K562 (cell line): Measurements from ENCODE around the gene GDNF. TPM values are rescaled to one million over a fixed set of nuclear protein-coding genes. Genes with fewer than 3 reads are reported as not detected.

Source experiments
- ATAC-seq: fragments of 200-7000 bp; cut with Tn5 transposase; 3 replicates; pipeline ENCODE4 v1.9.1; 2020; ENCODE audit warnings: moderate library complexity
- BruUV-seq: library from RNA; stranded (reverse); fragments of 400-500 nt; replicated peaks from 2 replicates; lab custom pipeline; 2021; lab: Mats Ljungman, UMichigan
- CTCF ChIA-PET: fragments of 300-600 bp; formaldehyde crosslinking; extraction: SDS; loops from one replicate; lab custom pipeline; 2021; ENCODE audit warnings: low intra/inter-chr PET ratio; lab: Yijun Ruan, JAX
- POLR2A ChIA-PET: fragments of 300-600, 350-650 bp; sonication (Branson Sonifier 250); formaldehyde crosslinking; extraction: SDS; loops from one replicate; lab custom pipeline; 2021; ENCODE audit warnings: antibody characterized with exemption, inconsistent platforms; lab: Yijun Ruan, JAX
- DNase-seq, 4 experiments: peaks; one replicate each; pipeline versions ENCODE4 v3.0.0 to v3.0.0-alpha.2; 2011 to 2018; ENCODE audit warnings: low spot score in 3 of 4, mixed read lengths in 3 of 4; ENCODE audit errors: extremely low read depth in 1 of 4
- FAIRE-seq: peaks from 2 replicates; lab custom pipeline; 2011; peaks lifted over from hg19 to GRCh38; lab: Jason Lieb, UNC
- H2AFZ ChIP-seq: 2 replicates; pipeline ENCODE4 v1.6.0; 2011; ENCODE audit warnings: low read depth, low read length, control low read depth, inconsistent platforms
- H3K27ac ChIP-seq: fragments of 200-600 bp; 3 replicates; pipeline ENCODE4 v1.8.0; 2011; ENCODE audit warnings: low read depth, mild to moderate bottlenecking, control low read depth, inconsistent platforms, low read length, moderate library complexity, mixed read lengths; ENCODE audit errors: extremely low read depth
- H3K27me3 ChIP-seq, 2 experiments: fragments of 300-600 bp in 1 of 2; 2 replicates in 1 of 2; 3 replicates in 1 of 2; pipeline versions ENCODE4 v1.6.0 to v1.8.0; 2011; ENCODE audit warnings: inconsistent platforms in 2 of 2, low read length in 2 of 2, mild to moderate bottlenecking in 1 of 2, mixed read lengths in 1 of 2, moderate library complexity in 1 of 2; ENCODE audit not compliant: control insufficient read depth in 2 of 2, insufficient read depth in 2 of 2
- H3K36me3 ChIP-seq: fragments of 300-600 bp; 3 replicates; pipeline ENCODE4 v1.8.0; 2011; ENCODE audit warnings: mild to moderate bottlenecking, low read length, inconsistent platforms; ENCODE audit not compliant: control insufficient read depth, insufficient read depth
- H3K4me1 ChIP-seq, 2 experiments: fragments of 200-600 bp in 1 of 2; replicated peaks in 1 of 2; 2 replicates in 1 of 2; 3 replicates in 1 of 2; pipeline versions ENCODE4 v1.5.1 to v1.8.0; 2011; ENCODE audit warnings: inconsistent platforms in 2 of 2, low read length in 2 of 2, mild to moderate bottlenecking in 1 of 2, mixed read lengths in 1 of 2, moderate library complexity in 1 of 2; ENCODE audit not compliant: control insufficient read depth in 2 of 2, insufficient read depth in 2 of 2
- H3K4me2 ChIP-seq: 2 replicates; pipeline ENCODE4 v1.6.1; 2011; ENCODE audit warnings: low read length, control low read depth, inconsistent platforms, mixed read lengths; ENCODE audit not compliant: insufficient read depth
- H3K4me3 ChIP-seq: fragments of 200-600 bp; sonication (generic), shearing (Covaris generic); 2 replicates; pipeline ENCODE4 v1.5.1; 2016; ENCODE audit warnings: control low read depth, inconsistent platforms
- H3K79me2 ChIP-seq: fragments of 200-600 bp; 3 replicates; pipeline ENCODE4 v1.8.0; 2011; ENCODE audit warnings: low read length, inconsistent platforms; ENCODE audit not compliant: control insufficient read depth, insufficient read depth
- H3K9ac ChIP-seq, 2 experiments: 2 replicates each; pipeline versions ENCODE4 v1.6.0 to v1.6.1; 2011; ENCODE audit warnings: low read depth in 2 of 2, low read length in 2 of 2, control low read depth in 1 of 2, inconsistent platforms in 1 of 2, mild to moderate bottlenecking in 1 of 2, mixed read lengths in 1 of 2; ENCODE audit not compliant: insufficient read depth in 1 of 2
- H3K9me1 ChIP-seq: one replicate; pipeline ENCODE4 v1.6.0; 2011; ENCODE audit warnings: inconsistent platforms, mild to moderate bottlenecking, low read length, moderate library complexity; ENCODE audit not compliant: control insufficient read depth, insufficient read depth
- H3K9me3 ChIP-seq: replicated peaks from 2 replicates; pipeline ENCODE4 v1.5.1; 2011; ENCODE audit warnings: low read depth, low read length, inconsistent platforms; ENCODE audit not compliant: control insufficient read depth, insufficient read depth
- H4K20me1 ChIP-seq: replicated peaks from 2 replicates; pipeline ENCODE4 v1.6.1; 2011; ENCODE audit warnings: low read length, inconsistent platforms, mixed read lengths; ENCODE audit not compliant: control insufficient read depth, insufficient read depth
- BCL6 ChIP-seq: fragments of 250-450 bp; sonication (Bioruptor Pico); IDR thresholded peaks from 2 replicates; pipeline ENCODE4 v1.4.0; 2020
- CBX3 ChIP-seq, 2 experiments: IDR thresholded peaks; 1 replicate in 1 of 2; 2 replicates in 1 of 2; pipeline ENCODE4 v1.6.1; 2012; ENCODE audit warnings: inconsistent platforms in 2 of 2, low read length in 2 of 2, borderline replicate concordance in 1 of 2, control low read depth in 1 of 2
- ERF ChIP-seq: fragments of 450-650 bp; formaldehyde crosslinking; IDR thresholded peaks from 2 replicates; pipeline ENCODE4 v1.4.0; 2020; ENCODE audit warnings: mild to moderate bottlenecking, mixed read lengths
- ETV6 ChIP-seq, 3 experiments: fragments of 150-350 bp in 1 of 3; sonication (generic) in 1 of 3; formaldehyde crosslinking in 1 of 3; IDR thresholded peaks; 2 replicates each; pipeline versions ENCODE4 v1.6.1 to v1.8.0; 2014 to 2022; ENCODE audit warnings: borderline replicate concordance in 2 of 3, low read depth in 2 of 3, antibody characterized with exemption in 1 of 3, low read length in 1 of 3, mild to moderate bottlenecking in 1 of 3, missing genetic modification reagents in 1 of 3
- GATAD2A ChIP-seq: fragments of 450-650 bp; IDR thresholded peaks from 2 replicates; pipeline ENCODE4 v1.6.1; 2017
- MIER1 ChIP-seq: fragments of 450-650 bp; IDR thresholded peaks from 2 replicates; pipeline ENCODE4 v1.6.1; 2016; ENCODE audit warnings: antibody characterized with exemption, mild to moderate bottlenecking, low read depth
- MXI1 ChIP-seq: IDR thresholded peaks from 2 replicates; pipeline ENCODE4 v1.6.1; 2011; ENCODE audit warnings: low read depth, mild to moderate bottlenecking, improper control_type of control experiment, low read length
- PHF20 ChIP-seq: fragments of 450-650 bp; IDR thresholded peaks from 2 replicates; pipeline ENCODE4 v1.6.1; 2018; ENCODE audit not compliant: partially characterized antibody
- POLR2B ChIP-seq: fragments of 450-650 bp; IDR thresholded peaks from 2 replicates; pipeline ENCODE4 v1.6.1; 2018; ENCODE audit warnings: low read depth; ENCODE audit not compliant: partially characterized antibody
- RAD51 ChIP-seq: fragments of 450-650 bp; IDR thresholded peaks from 2 replicates; pipeline ENCODE4 v1.7.1; 2016; ENCODE audit warnings: low read depth, mild to moderate bottlenecking, borderline replicate concordance
- TARDBP ChIP-seq: fragments of 450-650 bp; IDR thresholded peaks from 2 replicates; pipeline ENCODE4 v1.6.1; 2016
- ZNF384 ChIP-seq: IDR thresholded peaks from 2 replicates; pipeline ENCODE4 v1.6.1; 2012; ENCODE audit warnings: low read depth, low read length, improper control_type of control experiment
- ZSCAN29 ChIP-seq: fragments of 450-650 bp; IDR thresholded peaks from 2 replicates; pipeline ENCODE4 v1.6.1; 2017
- WGBS: fragments of 100-300 bp; shearing (Covaris generic); methylation state at CpG from one replicate; pipeline ENCODE4 v1.1.6; 2016; ENCODE audit warnings: low coverage, mixed read lengths; ENCODE audit not compliant: insufficient coverage; ENCODE audit errors: missing lambda C conversion rate; 5-methylcytosine and 5-hydroxymethylcytosine counted together
- in situ Hi-C: fragments of 300-500 bp; cut with MboI; formaldehyde crosslinking; loops from 4 replicates; pipeline ENCODE4 v1.15.0; 2018; ENCODE audit warnings: inconsistent platforms, mixed read lengths
- intact Hi-C: fragments of 100-400 bp; cut with micrococcal nuclease; formaldehyde crosslinking; loops from 2 replicates; pipeline ENCODE4 v1.14.2; 2022
- polyA plus RNA-seq, 8 experiments: library from polyadenylated mRNA; depleted of rRNA in 4 of 8; stranded (reverse) in 5 of 8; unstranded in 3 of 8; fragments of >200 nt; fragmentation: Nextera tagmentation in 2 of 8; fragmentation: Illumina TruSeq in 1 of 8; extraction: Ambion mirVana in 2 of 8; extraction: Trizol in 1 of 8; gene quantifications; 2 replicates each; pipeline versions ENCODE4 v1.2.1 to v1.2.3, GENCODE V29; 2011 to 2014; ENCODE audit warnings: inconsistent platforms in 1 of 8, missing spikeins in 1 of 8
- total RNA-seq, 7 experiments: library from RNA; depleted of rRNA in 6 of 7; stranded (reverse); fragments of >200 nt in 6 of 7; fragmentation: Illumina TruSeq in 2 of 7; extraction: Trizol in 2 of 7; gene quantifications; 2 replicates each; pipeline versions ENCODE4 v1.2.1 to v1.2.3, GENCODE V29; 2011 to 2021; ENCODE audit warnings: low replicate concordance in 1 of 7
- TF ChIP-seq, protein P1 (sequence below): fragments of 200-400 bp; formaldehyde crosslinking; IDR thresholded peaks from 2 replicates; pipeline ENCODE4 v1.6.1; 2017; ENCODE audit warnings: mild to moderate bottlenecking, low read depth, low read length, moderate library complexity
- TF ChIP-seq, protein P2 (sequence below): sonication (generic); formaldehyde crosslinking; IDR thresholded peaks from 2 replicates; pipeline ENCODE4 v1.8.0; 2022; ENCODE audit warnings: missing genetic modification reagents, mild to moderate bottlenecking, moderate library complexity, borderline replicate concordance
- TF ChIP-seq, protein P3 (sequence below): sonication (generic); formaldehyde crosslinking; IDR thresholded peaks from 2 replicates; pipeline ENCODE4 v1.9.0; 2022; ENCODE audit warnings: mild to moderate bottlenecking, missing genetic modification reagents
- TF ChIP-seq, protein P4 (sequence below): fragments of 250-450 bp; sonication (Bioruptor Pico); IDR thresholded peaks from 2 replicates; pipeline ENCODE4 v1.6.1; 2021; ENCODE audit warnings: mild to moderate bottlenecking

Gene GDNF
- total and polyA plus RNA-seq, 9 of the 15 experiments (the other 6 are each of a cell fraction or from before 2014, with no cell fraction given) = not detected

DNA sequence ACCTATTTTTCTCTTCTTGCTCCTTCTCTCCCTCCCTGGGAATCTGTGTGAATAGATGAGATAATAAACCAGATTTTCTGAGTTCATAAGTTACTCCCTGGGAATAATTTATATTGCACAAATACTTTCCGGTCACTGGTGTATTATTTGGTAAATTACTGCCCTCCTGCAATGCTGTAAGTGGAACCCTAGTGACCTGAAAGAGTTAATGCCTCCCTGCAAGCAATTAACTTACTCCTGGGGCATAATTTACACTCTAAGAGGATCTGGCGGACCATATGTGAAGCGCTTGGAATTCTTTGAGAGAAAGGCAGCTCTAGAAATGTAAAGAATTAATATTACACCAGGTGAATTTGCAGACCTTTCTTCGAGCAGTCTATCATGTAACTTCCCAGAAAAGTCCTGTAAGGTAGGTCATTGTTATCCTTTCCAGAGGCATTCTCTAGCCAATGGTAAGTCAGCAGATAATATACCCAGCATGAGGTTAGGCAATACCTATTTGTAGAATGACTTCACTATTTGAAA is 7.0 kb upstream of the GDNF start:
- Histone ChIP-seq H4K20me1 (no peaks in the 10 kb centered on the region), H3K27ac (no peak overlapping the region), H3K4me2 (no peak overlapping the region), H3K4me3 (no peak overlapping the region), H3K9me1 (no peaks in the 10 kb centered on the region), H3K79me2 (no peaks in the 10 kb centered on the region), H3K27me3 (peaks cover 5 to 16% of the 10 kb centered on the region in 2 experiments; a peak in 3 of 5 replicates), H3K9me3 (no peaks in the 10 kb centered on the region), H3K9ac (no peak overlapping the region), H3K4me1 (no peaks in the 10 kb centered on the region), H3K36me3 (no peaks in the 10 kb centered on the region), H2AFZ (no peak overlapping the region)
- in situ Hi-C loops = loop anchor here (10.0 kb wide), 1 partner anchor 348 kb away; no protein-coding TSS in a partner anchor
- TF ChIP-seq GATAD2A = no peak
- TF ChIP-seq ETV6 (IDR thresholded peaks at IDR 0.05; ENCODE audit: borderline replicate concordance in 1 of 2, low read depth in 2 of 2, low read length in 1 of 2) = no peak
- TF ChIP-seq ETV6 (CRISPR knock-in tag; IDR thresholded peaks at IDR 0.05; ENCODE audit: borderline replicate concordance) = no peak
- no peak for TF ChIP-seq MXI1
- TF ChIP-seq RAD51 = no peak
- no peak for TF ChIP-seq ZSCAN29
- TF ChIP-seq, protein P1, sequence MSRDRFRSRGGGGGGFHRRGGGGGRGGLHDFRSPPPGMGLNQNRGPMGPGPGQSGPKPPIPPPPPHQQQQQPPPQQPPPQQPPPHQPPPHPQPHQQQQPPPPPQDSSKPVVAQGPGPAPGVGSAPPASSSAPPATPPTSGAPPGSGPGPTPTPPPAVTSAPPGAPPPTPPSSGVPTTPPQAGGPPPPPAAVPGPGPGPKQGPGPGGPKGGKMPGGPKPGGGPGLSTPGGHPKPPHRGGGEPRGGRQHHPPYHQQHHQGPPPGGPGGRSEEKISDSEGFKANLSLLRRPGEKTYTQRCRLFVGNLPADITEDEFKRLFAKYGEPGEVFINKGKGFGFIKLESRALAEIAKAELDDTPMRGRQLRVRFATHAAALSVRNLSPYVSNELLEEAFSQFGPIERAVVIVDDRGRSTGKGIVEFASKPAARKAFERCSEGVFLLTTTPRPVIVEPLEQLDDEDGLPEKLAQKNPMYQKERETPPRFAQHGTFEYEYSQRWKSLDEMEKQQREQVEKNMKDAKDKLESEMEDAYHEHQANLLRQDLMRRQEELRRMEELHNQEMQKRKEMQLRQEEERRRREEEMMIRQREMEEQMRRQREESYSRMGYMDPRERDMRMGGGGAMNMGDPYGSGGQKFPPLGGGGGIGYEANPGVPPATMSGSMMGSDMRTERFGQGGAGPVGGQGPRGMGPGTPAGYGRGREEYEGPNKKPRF = no peak
- TF ChIP-seq MIER1 = no peak
- TF ChIP-seq ERF (CRISPR knock-in tag) = no peak
- no peak for TF ChIP-seq PHF20
- TF ChIP-seq, protein P2, sequence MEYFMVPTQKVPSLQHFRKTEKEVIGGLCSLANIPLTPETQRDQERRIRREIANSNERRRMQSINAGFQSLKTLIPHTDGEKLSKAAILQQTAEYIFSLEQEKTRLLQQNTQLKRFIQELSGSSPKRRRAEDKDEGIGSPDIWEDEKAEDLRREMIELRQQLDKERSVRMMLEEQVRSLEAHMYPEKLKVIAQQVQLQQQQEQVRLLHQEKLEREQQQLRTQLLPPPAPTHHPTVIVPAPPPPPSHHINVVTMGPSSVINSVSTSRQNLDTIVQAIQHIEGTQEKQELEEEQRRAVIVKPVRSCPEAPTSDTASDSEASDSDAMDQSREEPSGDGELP (CRISPR knock-in tag) = no peak
- TF ChIP-seq, protein P3, sequence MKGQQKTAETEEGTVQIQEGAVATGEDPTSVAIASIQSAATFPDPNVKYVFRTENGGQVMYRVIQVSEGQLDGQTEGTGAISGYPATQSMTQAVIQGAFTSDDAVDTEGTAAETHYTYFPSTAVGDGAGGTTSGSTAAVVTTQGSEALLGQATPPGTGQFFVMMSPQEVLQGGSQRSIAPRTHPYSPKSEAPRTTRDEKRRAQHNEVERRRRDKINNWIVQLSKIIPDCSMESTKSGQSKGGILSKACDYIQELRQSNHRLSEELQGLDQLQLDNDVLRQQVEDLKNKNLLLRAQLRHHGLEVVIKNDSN (CRISPR knock-in tag) = no peak
- no peak for TF ChIP-seq TARDBP
- no peak for TF ChIP-seq CBX3 (IDR thresholded peaks at IDR 0.05; ENCODE audit: borderline replicate concordance in 1 of 2, low read length in 2 of 2)
- TF ChIP-seq ZNF384 = no peak
- TF ChIP-seq BCL6 (CRISPR knock-in tag) = no peak
- TF ChIP-seq POLR2B = no peak
- TF ChIP-seq, protein P4, sequence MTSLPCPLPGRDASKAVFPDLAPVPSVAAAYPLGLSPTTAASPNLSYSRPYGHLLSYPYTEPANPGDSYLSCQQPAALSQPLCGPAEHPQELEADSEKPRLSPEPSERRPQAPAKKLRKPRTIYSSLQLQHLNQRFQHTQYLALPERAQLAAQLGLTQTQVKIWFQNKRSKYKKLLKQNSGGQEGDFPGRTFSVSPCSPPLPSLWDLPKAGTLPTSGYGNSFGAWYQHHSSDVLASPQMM (CRISPR knock-in tag) = no peak
- WGBS = under 1% methylated on average over 4 of the region's 4 CpGs
- ChIA-PET CTCF (no interaction called here), POLR2A (no interaction called here)
- no TSS peak for BruUV-seq
- DNase-seq (no peak), ATAC-seq (no peak), FAIRE-seq (no peak)
- intact Hi-C loops = no loop called here
